Activated CD8-positive, alpha-beta memory T cell treated with anti-CD3 and anti-CD28 coated beads, Interleukin-2, amount 10 ng/mL, durations not matched to agents 7 days and 5 days (primary cell): ENCODE measurements around the gene CDC25A. TPM values are rescaled to one million over a fixed set of nuclear protein-coding genes. Genes with fewer than 3 reads are reported as not detected.

Experiments used
- ATAC-seq: fragments of 150-1000 bp; cut with Tn5 transposase; one replicate; pipeline ENCODE4 v1.10.0; 2021; ENCODE audit warnings: moderate library complexity
- CTCF ChIA-PET: fragments of 350-600 bp; sonication (Branson Sonifier 250); formaldehyde crosslinking; loops from one replicate; lab custom pipeline; 2021; ENCODE audit warnings: antibody characterized with exemption; lab: Charles Lee
- DNase-seq: peaks from one replicate; pipeline ENCODE4 v3.0.0-alpha.2; 2020
- H3K27ac Mint-ChIP-seq: one replicate; pipeline ENCODE4 v1.8.0; 2021; ENCODE audit warnings: mild to moderate bottlenecking, mixed read lengths
- H3K27me3 Mint-ChIP-seq: one replicate; pipeline ENCODE4 v1.8.0; 2021; ENCODE audit warnings: mixed read lengths
- H3K36me3 Mint-ChIP-seq: one replicate; pipeline ENCODE4 v1.8.0; 2021; ENCODE audit warnings: mild to moderate bottlenecking, mixed read lengths
- H3K4me1 Mint-ChIP-seq: one replicate; pipeline ENCODE4 v1.8.0; 2021; ENCODE audit warnings: mixed read lengths
- H3K4me3 Mint-ChIP-seq: one replicate; pipeline ENCODE4 v1.8.0; 2021; ENCODE audit warnings: mild to moderate bottlenecking, moderate library complexity, mixed read lengths
- H3K9me3 Mint-ChIP-seq: one replicate; pipeline ENCODE4 v1.8.0; 2022; ENCODE audit warnings: low read depth, mixed read lengths
- total RNA-seq, 2 experiments: library from RNA; stranded (reverse); gene quantifications; one replicate each; pipeline ENCODE4 v1.2.3, GENCODE V29; 2021

CDC25A gene
- total RNA-seq, 2 experiments from 2014 or later: 33.1 to 39.4 TPM

DNA sequence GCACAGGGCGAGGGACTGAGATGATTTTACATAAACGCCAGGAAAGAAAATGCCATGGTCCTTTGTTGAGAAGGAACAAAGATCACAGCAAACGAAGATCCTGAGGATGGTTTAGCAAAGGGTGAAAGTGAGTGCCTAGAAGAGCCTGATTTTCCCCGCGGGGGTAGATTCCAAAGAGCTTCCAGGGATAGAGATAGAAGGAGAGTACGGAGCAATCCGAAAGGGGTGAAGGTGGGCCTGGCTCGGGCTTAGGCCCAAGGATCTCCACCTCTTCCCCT is 977 bp downstream of the CDC25A start:
- ATAC-seq (no peak), DNase-seq (no peak)
- H3K36me3 Mint-ChIP-seq: peaks cover 47% of the 10 kb centered on the region
- H3K4me1 Mint-ChIP-seq: peaks cover 36% of the 10 kb centered on the region
- peak overlapping the region; percentile 96 for H3K4me3 Mint-ChIP-seq
- H3K27me3 Mint-ChIP-seq: no peaks in the 10 kb centered on the region
- H3K27ac Mint-ChIP-seq: peak overlapping the region; percentile 76
- H3K9me3 Mint-ChIP-seq: no peaks in the 10 kb centered on the region
- CTCF ChIA-PET: interaction anchor here (1.1 to 3.0 kb wide), 3 partner anchors 8 to 249 kb away, joined by 4 to 15 read pairs (median 5); no protein-coding TSS in a partner anchor

DNA sequence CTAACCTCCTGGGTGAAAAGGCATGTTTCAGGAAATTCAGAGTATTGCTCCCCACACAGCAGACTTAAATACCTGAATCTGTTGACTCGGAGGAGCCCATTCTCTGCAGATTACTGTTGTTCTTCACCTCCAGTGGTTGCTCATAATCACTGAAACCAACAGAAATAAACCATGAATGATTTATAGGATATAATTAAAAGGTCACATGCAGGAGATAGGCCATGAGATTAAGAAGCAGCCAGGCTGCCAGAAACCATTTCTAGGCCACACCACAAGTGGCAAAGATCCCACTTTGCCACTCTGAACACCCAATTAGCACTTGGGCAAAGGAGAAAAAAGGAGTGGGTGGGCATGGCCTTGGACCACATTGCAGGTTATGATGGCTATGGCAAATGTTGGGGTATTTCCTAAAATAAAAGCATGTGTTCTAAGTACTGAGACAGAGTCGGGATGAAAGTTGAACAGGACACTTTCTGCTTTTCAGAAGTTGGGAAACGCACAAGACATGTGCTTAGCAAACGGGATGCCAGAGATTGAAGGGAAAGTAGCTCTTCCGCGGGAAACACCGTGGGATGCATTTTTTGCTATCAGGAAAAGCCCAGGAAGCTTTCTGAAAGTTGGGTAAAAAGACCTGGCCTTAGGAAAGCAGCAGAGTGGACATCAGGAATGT is 1.5 kb downstream of the CDC25A start:
- Mint-ChIP-seq H3K4me3 (peak overlapping the region; percentile 96), H3K9me3 (no peaks in the 10 kb centered on the region), H3K4me1 (peaks cover 39% of the 10 kb centered on the region), H3K36me3 (peaks cover 52% of the 10 kb centered on the region), H3K27me3 (no peaks in the 10 kb centered on the region), H3K27ac (peak overlapping the region; percentile 76)
- no peak for ATAC-seq
- CTCF ChIA-PET: interaction anchor here (1.8 to 3.0 kb wide), 2 partner anchors 8 to 250 kb away, joined by 5 to 15 read pairs; no protein-coding TSS in a partner anchor
- DNase-seq: no peak

DNA sequence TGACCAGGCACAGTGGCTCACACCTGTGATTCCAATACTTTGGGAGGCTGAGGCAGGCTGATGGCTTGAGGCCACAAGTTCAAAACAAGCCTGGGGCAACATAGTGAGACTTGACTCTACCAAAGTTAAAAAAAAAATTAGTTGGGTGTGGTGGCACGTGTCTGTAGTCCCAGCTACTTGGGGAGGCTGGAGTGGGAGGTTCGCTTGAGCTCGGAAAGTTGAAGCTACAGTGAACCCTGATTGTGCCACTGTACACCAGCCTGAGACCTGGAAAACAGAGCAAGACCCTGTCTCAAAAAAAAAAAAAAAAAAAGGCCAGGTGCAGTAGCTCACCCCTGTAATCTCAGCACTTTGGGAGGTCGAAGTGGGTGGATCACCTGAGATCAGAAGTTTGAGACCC is 3.1 kb downstream of the CDC25A start:
- no peaks in the 10 kb centered on the region for H3K9me3 Mint-ChIP-seq
- peaks cover 47% of the 10 kb centered on the region for H3K4me1 Mint-ChIP-seq
- CTCF ChIA-PET: no interaction called here
- no peaks in the 10 kb centered on the region for H3K27me3 Mint-ChIP-seq
- no peak overlapping the region for H3K27ac Mint-ChIP-seq
- peaks cover 65% of the 10 kb centered on the region for H3K36me3 Mint-ChIP-seq
- ATAC-seq (no peak), DNase-seq (no peak)
- no peak overlapping the region for H3K4me3 Mint-ChIP-seq

DNA sequence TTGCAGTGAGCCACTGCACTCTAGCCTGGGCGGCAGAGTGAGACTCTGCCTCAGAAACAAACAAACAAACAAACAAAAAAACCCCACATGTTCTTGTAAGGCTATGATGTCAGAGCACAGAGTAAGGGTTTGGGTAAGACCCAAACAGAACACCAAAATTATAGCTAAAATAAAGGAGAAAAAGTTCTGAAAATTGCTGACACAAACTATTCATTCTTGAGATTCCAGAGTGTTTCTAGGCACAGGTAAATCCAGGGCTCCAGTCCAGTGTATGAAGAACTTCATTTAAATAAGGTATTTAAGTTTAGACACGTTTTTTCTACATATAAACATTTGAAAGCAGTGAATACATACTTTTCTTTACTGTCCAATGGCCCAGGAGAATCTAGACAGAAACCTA is 3.9 kb downstream of the CDC25A start:
- Mint-ChIP-seq H3K9me3 (no peaks in the 10 kb centered on the region), H3K4me1 (peaks cover 47% of the 10 kb centered on the region), H3K27ac (no peak overlapping the region), H3K36me3 (peaks cover 72% of the 10 kb centered on the region), H3K27me3 (no peaks in the 10 kb centered on the region), H3K4me3 (no peak overlapping the region)
- ATAC-seq (no peak), DNase-seq (no peak)
- CTCF ChIA-PET: interaction anchor here (1.1 kb wide), 1 partner anchor 18 kb away, joined by 3 read pairs; no protein-coding TSS in a partner anchor

DNA sequence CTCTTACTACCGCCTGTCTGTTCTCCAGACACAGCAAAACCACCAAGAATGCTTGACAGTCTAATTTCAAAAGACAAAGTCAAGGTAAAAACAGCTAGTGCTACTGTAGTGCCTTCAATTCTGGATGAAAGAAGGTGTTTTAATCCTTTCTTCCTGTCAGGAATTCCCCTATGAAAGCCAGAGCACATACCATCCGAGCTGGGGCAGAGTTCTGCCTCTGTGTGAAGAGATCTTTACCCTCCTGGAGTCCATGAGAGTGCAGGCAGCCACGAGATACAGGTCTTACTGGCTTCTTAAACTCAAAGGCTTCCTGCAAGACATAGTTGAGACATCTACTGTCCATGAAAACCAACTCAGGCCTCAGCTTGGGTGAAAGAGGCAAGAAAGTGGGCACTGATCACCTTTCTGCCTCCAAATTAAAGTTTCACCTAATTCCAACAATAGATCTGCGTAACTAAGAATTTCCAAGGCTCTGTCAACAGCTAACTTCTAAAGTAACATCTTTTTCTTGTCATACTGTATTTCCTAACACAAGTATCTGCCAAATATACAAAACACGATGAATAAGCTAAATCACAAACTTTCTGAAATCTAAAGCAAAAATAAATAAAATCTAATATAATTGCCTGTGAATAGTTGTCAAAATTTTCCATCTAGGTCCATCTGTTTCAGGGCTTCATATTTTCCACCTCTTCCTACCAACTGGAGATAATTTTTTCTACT is 7.5 kb downstream of the CDC25A start:
- no peaks in the 10 kb centered on the region for H3K9me3 Mint-ChIP-seq

DNA sequence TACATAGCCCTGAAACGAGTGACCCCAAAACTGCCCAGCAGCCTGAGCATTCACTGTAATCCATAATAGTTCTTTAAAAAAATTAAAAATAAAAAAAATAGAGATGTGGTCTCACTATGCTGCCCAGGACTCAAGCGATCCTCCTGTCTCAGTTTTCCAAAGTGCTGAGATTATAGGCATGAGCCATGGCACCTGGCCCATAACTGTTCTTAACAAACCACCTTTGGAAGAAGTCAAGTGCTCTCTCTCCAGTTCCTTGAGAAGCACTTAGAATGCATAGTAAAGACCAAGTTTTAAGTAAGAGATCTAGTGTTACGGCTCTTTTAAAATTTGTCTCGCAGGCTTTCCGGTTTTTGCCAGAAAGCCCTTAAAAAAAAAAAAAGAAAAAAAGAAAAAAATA is 8.2 kb downstream of the CDC25A start:
- Mint-ChIP-seq H3K27ac (no peak overlapping the region), H3K4me3 (no peak overlapping the region), H3K27me3 (no peaks in the 10 kb centered on the region), H3K9me3 (no peaks in the 10 kb centered on the region), H3K4me1 (peaks cover 26% of the 10 kb centered on the region), H3K36me3 (peaks cover 77% of the 10 kb centered on the region)
- CTCF ChIA-PET: interaction anchor here (1.2 to 1.5 kb wide), 2 partner anchors 8 to 219 kb away, joined by 3 to 5 read pairs; partner anchors contain the start of gene CDC25A
- DNase-seq: no peak
- no peak for ATAC-seq

More for the DNA sequence above, 7.5 kb downstream of the CDC25A start:
- H3K36me3 Mint-ChIP-seq: peaks cover 78% of the 10 kb centered on the region
- H3K27ac Mint-ChIP-seq: peak overlapping the region; percentile 22
- no peak for DNase-seq
- CTCF ChIA-PET: interaction anchor here (1.2 to 2.4 kb wide), 2 partner anchors 23 to 220 kb away, joined by 3 to 8 read pairs; no protein-coding TSS in a partner anchor
- no peak for ATAC-seq
- H3K27me3 Mint-ChIP-seq: no peaks in the 10 kb centered on the region
- H3K4me1 Mint-ChIP-seq: peaks cover 29% of the 10 kb centered on the region
- H3K4me3 Mint-ChIP-seq: no peak overlapping the region

DNA sequence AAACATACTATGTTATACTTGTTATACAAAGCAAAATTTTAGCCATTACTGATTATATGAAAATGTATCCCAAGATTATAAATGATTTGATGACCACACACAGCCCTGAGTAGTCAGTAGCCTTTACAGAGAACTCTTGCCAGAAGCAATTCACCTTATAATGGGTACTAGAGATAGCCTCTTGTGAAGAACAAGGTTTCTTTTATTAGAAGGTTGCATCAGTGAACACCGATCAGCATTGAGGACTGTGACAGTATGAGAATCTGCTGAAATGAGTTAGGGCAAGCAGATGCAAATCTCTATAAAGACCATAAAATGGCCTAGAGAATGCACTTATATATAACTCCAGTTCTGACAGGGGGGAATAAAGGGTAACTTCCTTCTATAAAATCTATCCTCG is 10.1 kb downstream of the CDC25A start:
- Mint-ChIP-seq H3K4me3 (no peak overlapping the region), H3K36me3 (peaks cover 76% of the 10 kb centered on the region), H3K27ac (no peak overlapping the region), H3K4me1 (peaks cover 22% of the 10 kb centered on the region), H3K27me3 (no peaks in the 10 kb centered on the region), H3K9me3 (no peaks in the 10 kb centered on the region)
- DNase-seq (no peak), ATAC-seq (no peak)
- CTCF ChIA-PET: interaction anchor here (1.2 kb wide), 1 partner anchor 12 kb away, joined by 5 read pairs; no protein-coding TSS in a partner anchor

DNA sequence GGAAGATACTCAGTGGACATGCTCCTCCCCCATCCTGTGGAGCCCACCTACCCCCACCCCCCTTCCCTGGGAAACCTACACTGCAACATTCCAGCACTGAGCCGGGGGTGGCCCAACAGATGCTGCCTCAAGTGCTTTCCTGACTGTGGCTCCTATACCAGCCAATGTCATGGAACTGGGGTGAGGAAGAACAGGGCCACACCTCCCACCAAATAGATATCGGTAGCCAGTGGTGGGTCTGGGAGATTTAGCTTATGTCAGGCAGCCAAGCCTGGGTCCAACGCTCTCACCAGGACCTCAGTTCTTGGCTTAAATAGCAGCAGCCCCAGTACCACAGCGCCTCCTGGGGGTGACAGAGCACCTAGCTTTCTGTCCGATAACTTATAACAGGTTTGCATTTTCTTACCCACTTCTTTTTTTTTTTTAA is 30.3 kb downstream of the CDC25A start:
- Mint-ChIP-seq H3K27ac (no peak overlapping the region), H3K36me3 (peaks cover 39% of the 10 kb centered on the region), H3K4me1 (no peaks in the 10 kb centered on the region), H3K4me3 (no peak overlapping the region), H3K27me3 (no peaks in the 10 kb centered on the region), H3K9me3 (no peaks in the 10 kb centered on the region)
- DNase-seq: peak; percentile 61
- no peak for ATAC-seq
- CTCF ChIA-PET: interaction anchor here (0.7 to 2.7 kb wide), 14 partner anchors 9 to 641 kb away, joined by 3 to 8 read pairs (median 4); no protein-coding TSS in a partner anchor

DNA sequence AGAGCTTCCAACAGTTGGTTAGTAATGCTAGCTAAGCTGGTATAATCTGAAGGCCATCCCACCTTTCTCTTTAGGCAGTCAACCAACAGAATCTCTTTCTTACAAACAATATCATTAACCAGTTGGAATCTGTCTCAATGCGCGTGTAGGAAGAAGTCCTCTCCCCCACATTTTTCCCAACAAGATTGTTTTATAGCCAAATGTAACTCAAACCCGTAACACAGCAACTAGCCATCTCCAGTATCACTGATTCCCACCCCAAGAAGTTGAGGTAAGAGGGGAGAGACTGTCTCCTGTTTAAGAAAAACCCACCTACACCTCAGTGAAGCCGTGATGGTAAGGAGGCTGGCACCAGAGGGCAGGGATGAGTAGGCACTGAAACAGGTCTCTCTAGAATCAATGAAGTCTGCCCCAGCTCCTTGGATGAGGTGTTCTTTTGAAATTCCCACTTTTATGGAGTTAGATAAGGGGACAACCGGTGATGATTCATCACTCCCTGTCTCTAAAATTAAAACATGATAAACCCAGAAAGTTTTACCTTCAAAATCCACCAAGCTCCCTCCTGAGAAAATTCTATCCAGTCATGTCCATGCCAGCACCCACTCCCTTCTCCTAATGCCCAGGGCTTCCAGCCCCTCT is 30.9 kb downstream of the CDC25A start:
- Mint-ChIP-seq H3K36me3 (peaks cover 39% of the 10 kb centered on the region), H3K9me3 (no peaks in the 10 kb centered on the region), H3K27ac (peak overlapping the region; percentile 12), H3K4me3 (no peak overlapping the region), H3K4me1 (no peaks in the 10 kb centered on the region), H3K27me3 (no peaks in the 10 kb centered on the region)
- CTCF ChIA-PET: interaction anchor here (0.8 to 2.7 kb wide), 10 partner anchors 9 to 641 kb away, joined by 3 to 8 read pairs (median 4); no protein-coding TSS in a partner anchor
- ATAC-seq (no peak), DNase-seq (no peak)

DNA sequence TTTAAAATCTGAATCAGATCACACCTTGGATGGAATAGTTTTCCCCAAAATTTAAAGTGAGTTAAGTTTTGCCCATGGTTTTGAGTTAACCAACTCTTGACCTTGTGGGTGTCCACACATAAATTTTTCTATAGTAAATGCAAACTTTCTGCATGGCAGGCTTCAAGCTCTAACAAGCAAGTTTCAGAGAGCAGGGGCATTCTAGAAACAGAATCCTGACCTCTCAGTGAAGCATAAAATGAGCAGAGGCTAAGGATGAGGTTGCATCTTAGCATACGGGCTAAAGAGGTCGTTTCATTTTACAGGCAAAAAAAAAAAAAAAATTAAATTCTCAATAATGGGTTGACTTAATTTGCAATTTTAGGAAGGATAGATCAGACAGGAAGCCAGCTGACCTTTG is 32.1 kb downstream of the CDC25A start:
- peaks cover 2% of the 10 kb centered on the region for H3K4me1 Mint-ChIP-seq
- no peak for ATAC-seq
- H3K27ac Mint-ChIP-seq: no peak overlapping the region
- H3K9me3 Mint-ChIP-seq: no peaks in the 10 kb centered on the region
- CTCF ChIA-PET: interaction anchor here (0.7 to 1.9 kb wide), 4 partner anchors 13 to 331 kb away, joined by 3 to 7 read pairs (median 3); no protein-coding TSS in a partner anchor
- H3K4me3 Mint-ChIP-seq: no peak overlapping the region
- peaks cover 31% of the 10 kb centered on the region for H3K36me3 Mint-ChIP-seq
- DNase-seq: no peak
- no peaks in the 10 kb centered on the region for H3K27me3 Mint-ChIP-seq

DNA sequence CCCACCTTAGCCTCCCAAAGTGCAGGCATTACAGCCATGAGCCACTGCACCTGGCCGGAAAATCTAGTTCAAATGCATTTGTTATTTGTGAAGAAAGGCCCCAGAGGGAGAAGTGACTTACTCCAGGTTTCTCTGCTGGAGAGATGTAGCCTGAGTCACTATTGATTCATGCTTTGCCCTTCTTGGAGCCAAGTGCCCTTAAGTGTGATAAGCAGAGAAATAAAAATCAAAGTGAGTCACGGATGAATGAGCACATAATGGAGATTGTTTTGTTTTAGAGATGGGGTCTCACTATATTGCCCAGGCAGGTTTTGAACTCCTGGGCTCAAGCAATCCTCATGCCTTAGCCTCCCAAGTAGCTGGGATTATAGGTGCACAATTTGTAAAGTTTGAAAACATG is 33.1 kb downstream of the CDC25A start:
- no peak for ATAC-seq
- Mint-ChIP-seq H3K36me3 (peaks cover 23% of the 10 kb centered on the region), H3K4me1 (peaks cover 2% of the 10 kb centered on the region), H3K27me3 (no peaks in the 10 kb centered on the region), H3K4me3 (no peak overlapping the region), H3K9me3 (no peaks in the 10 kb centered on the region), H3K27ac (no peak overlapping the region)
- no peak for DNase-seq
- CTCF ChIA-PET: interaction anchor here (1.9 kb wide), 1 partner anchor 330 kb away, joined by 7 read pairs; no protein-coding TSS in a partner anchor

DNA sequence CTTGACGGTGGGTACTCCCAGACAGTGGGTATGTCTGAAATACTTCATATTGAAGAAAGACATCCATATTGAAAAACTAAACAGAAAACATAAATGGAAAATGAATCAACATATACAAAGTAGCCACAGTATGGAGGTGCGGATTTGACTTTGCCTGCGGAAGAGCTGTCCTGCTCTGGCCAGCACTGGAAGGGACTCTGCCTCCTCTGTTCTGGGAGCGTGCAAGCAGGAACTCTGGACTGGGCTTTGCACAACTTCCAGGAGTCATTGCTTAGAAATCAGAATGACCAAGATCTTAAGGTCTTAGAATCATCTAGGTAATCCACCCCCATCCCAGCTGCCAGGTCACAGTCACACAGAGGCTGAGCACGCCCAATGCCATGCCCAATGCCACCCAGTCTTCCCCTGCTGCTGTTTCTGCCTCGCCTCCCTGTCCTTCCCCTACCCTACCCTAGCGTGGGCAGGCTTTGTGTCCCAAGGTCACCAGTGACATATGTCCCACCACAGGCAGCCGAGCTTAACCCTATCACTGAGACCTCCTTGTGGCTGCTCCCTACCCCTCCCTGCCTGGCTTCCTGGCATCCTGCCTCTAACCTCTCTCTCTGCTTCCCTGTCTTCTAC is 36.3 kb downstream of the CDC25A start:
- CTCF ChIA-PET: interaction anchor here (0.7 to 3.2 kb wide), 32 partner anchors 8 to 630 kb away, joined by 3 to 39 read pairs (median 3); partner anchors contain the start of genes CDC25A and DHX30
- no peak for DNase-seq
- ATAC-seq: peak; percentile 11
- H3K4me3 Mint-ChIP-seq: no peak overlapping the region
- peak overlapping the region; percentile 3 for H3K27ac Mint-ChIP-seq
- H3K4me1 Mint-ChIP-seq: peaks cover 2% of the 10 kb centered on the region
- no peaks in the 10 kb centered on the region for H3K36me3 Mint-ChIP-seq
- H3K27me3 Mint-ChIP-seq: peaks cover 3% of the 10 kb centered on the region
- H3K9me3 Mint-ChIP-seq: no peaks in the 10 kb centered on the region
